OCI-LY3 (cell line): Measurements from ENCODE around the gene CTNNB1.

Experiments used
- H2AFZ ChIP-seq: fragments of 200-600, 300-600 bp; shearing (Covaris generic); 2 replicates; pipeline ENCODE4 v1.6.0; 2014; ENCODE audit warnings: antibody characterized with exemption, low read depth, low read length
- H3K27ac ChIP-seq: fragments of 200-600, 300-600 bp; sonication (generic); 2 replicates; pipeline ENCODE4 v1.5.1; 2014; ENCODE audit warnings: mild to moderate bottlenecking, low read length, moderate library complexity, mixed read lengths
- H3K27me3 ChIP-seq: fragments of 200-600, 300-600 bp; sonication (generic); 2 replicates; pipeline ENCODE4 v1.6.1; 2014; ENCODE audit warnings: low read depth, low read length, mixed read lengths
- H3K36me3 ChIP-seq: fragments of 200-600, 300-600 bp; sonication (generic); replicated peaks from 2 replicates; pipeline ENCODE3; 2014; ENCODE audit warnings: low read depth, low read length, mixed read lengths
- H3K4me1 ChIP-seq: fragments of 300-600, 200-600 bp; sonication (generic); 2 replicates; pipeline ENCODE4 v1.6.1; 2014; ENCODE audit warnings: low read length, mixed read lengths
- H3K4me2 ChIP-seq: fragments of 200-600, 300-600 bp; sonication (generic); 2 replicates; pipeline ENCODE4 v1.6.1; 2014; ENCODE audit warnings: low read length, mixed read lengths
- H3K4me3 ChIP-seq: fragments of 300-600, 200-600 bp; sonication (generic); 2 replicates; pipeline ENCODE4 v1.5.1; 2014; ENCODE audit warnings: antibody characterized with exemption, mild to moderate bottlenecking, low read length, moderate library complexity
- H3K79me2 ChIP-seq: fragments of 300-600, 200-600 bp; shearing (Covaris generic); 2 replicates; pipeline ENCODE4 v1.6.1; 2014; ENCODE audit warnings: mild to moderate bottlenecking, low read length, mixed read lengths
- H3K9ac ChIP-seq: fragments of 300-600, 200-600 bp; shearing (Covaris generic); 2 replicates; pipeline ENCODE4 v1.6.0; 2014; ENCODE audit warnings: mild to moderate bottlenecking, low read length, moderate library complexity
- H3K9me3 ChIP-seq: fragments of 200-600, 300-600 bp; shearing (Covaris generic); 2 replicates; pipeline ENCODE4 v1.6.1; 2014; ENCODE audit warnings: low read length, mixed read lengths; ENCODE audit not compliant: insufficient read depth
- H4K20me1 ChIP-seq: fragments of 200-600, 300-600 bp; sonication (generic); 2 replicates; pipeline ENCODE4 v1.6.1; 2016; ENCODE audit warnings: low read length, mixed read lengths; ENCODE audit not compliant: insufficient read depth
- CTCF ChIP-seq: fragments of 200-600, 300-600 bp; sonication (generic); IDR thresholded peaks from 2 replicates; pipeline ENCODE4 v1.5.1; 2014; ENCODE audit warnings: antibody characterized with exemption, low read length, low read depth
- EZH2phosphoT487 ChIP-seq: fragments of 200-600 bp; shearing (Covaris generic); IDR thresholded peaks from 2 replicates; pipeline ENCODE4 v1.6.1; 2018; ENCODE audit warnings: antibody characterized with exemption, mixed run types, low read depth

CTNNB1 gene

GRCh38 chr3:41205591-41205990 is 6.3 kb downstream of the CTNNB1 start:
- peaks cover 97% of the 10 kb centered on the region for H4K20me1 ChIP-seq
- no peak overlapping the region for H3K4me2 ChIP-seq

GRCh38 chr3:41207355-41207754 is 8.1 kb downstream of the CTNNB1 start:
- no peaks in the 10 kb centered on the region for H3K9me3 ChIP-seq
- TF ChIP-seq CTCF, result no peak
- no peak for TF ChIP-seq EZH2phosphoT487
- no peak overlapping the region for H3K4me3 ChIP-seq
- peaks cover 97% of the 10 kb centered on the region for H4K20me1 ChIP-seq
- H3K4me1 ChIP-seq, result peaks cover 17% of the 10 kb centered on the region
- H3K36me3 ChIP-seq, result peaks cover 8% of the 10 kb centered on the region
- no peak overlapping the region for H3K4me2 ChIP-seq
- H3K27me3 ChIP-seq, result no peaks in the 10 kb centered on the region
- H2AFZ ChIP-seq, result no peak overlapping the region
- H3K9ac ChIP-seq, result no peak overlapping the region
- H3K79me2 ChIP-seq, result peaks cover 100% of the 10 kb centered on the region
- no peak overlapping the region for H3K27ac ChIP-seq

More at GRCh38 chr3:41205591-41205990, 6.3 kb downstream of the CTNNB1 start:
- no peak overlapping the region for H3K9ac ChIP-seq
- no peak overlapping the region for H3K4me3 ChIP-seq
- H2AFZ ChIP-seq, result no peak overlapping the region
- peaks cover 100% of the 10 kb centered on the region for H3K79me2 ChIP-seq
- peaks cover 5% of the 10 kb centered on the region for H3K36me3 ChIP-seq
- H3K27me3 ChIP-seq, result no peaks in the 10 kb centered on the region
- peaks cover 34% of the 10 kb centered on the region for H3K4me1 ChIP-seq
- no peaks in the 10 kb centered on the region for H3K9me3 ChIP-seq
- H3K27ac ChIP-seq, result no peak overlapping the region
- no peak for TF ChIP-seq CTCF
- no peak for TF ChIP-seq EZH2phosphoT487

- peaks cover 100% of the 10 kb centered on the region for H3K79me2 ChIP-seq
- H4K20me1 ChIP-seq, result peaks cover 97% of the 10 kb centered on the region
- peaks cover 4% of the 10 kb centered on the region for H3K4me1 ChIP-seq
- H2AFZ ChIP-seq, result no peak overlapping the region
- H3K9ac ChIP-seq, result no peak overlapping the region
- H3K27me3 ChIP-seq, result no peaks in the 10 kb centered on the region
- TF ChIP-seq EZH2phosphoT487, result no peak
- no peak for TF ChIP-seq CTCF
- no peak overlapping the region for H3K4me2 ChIP-seq
- peaks cover 8% of the 10 kb centered on the region for H3K36me3 ChIP-seq
- H3K27ac ChIP-seq, result no peak overlapping the region
- no peak overlapping the region for H3K4me3 ChIP-seq
- no peaks in the 10 kb centered on the region for H3K9me3 ChIP-seq
Measured at GRCh38 chr3:41208507-41209220, 9.4 kb downstream of the CTNNB1 start.

GRCh38 chr3:41209646-41210045 is 10.3 kb downstream of the CTNNB1 start:
- H3K9me3 ChIP-seq, result no peaks in the 10 kb centered on the region
- no peaks in the 10 kb centered on the region for H3K27me3 ChIP-seq
- H3K4me3 ChIP-seq, result no peak overlapping the region
- no peak for TF ChIP-seq CTCF
- TF ChIP-seq EZH2phosphoT487, result no peak
- H3K4me1 ChIP-seq, result no peaks in the 10 kb centered on the region
- H3K4me2 ChIP-seq, result no peak overlapping the region
- H4K20me1 ChIP-seq, result peaks cover 97% of the 10 kb centered on the region
- H3K9ac ChIP-seq, result no peak overlapping the region
- peaks cover 8% of the 10 kb centered on the region for H3K36me3 ChIP-seq
- no peak overlapping the region for H3K27ac ChIP-seq
- H3K79me2 ChIP-seq, result peaks cover 100% of the 10 kb centered on the region
- no peak overlapping the region for H2AFZ ChIP-seq
